WTC11 (cell line): ENCODE data around the gene IL1RN.

ENCODE experiments used
- CBFB ChIP-seq: sonication (generic); formaldehyde crosslinking; IDR thresholded peaks from 2 replicates; pipeline ENCODE4 v1.8.1; 2022; ENCODE audit warnings: mild to moderate bottlenecking, low read depth, missing genetic modification reagents
- CTCF ChIP-seq: fragments of 200-600 bp; IDR thresholded peaks from 2 replicates; pipeline ENCODE4 v1.8.0; 2022; ENCODE audit warnings: antibody characterized with exemption
- ELF4 ChIP-seq: sonication (generic); formaldehyde crosslinking; IDR thresholded peaks from 2 replicates; pipeline ENCODE4 v1.8.1; 2022; ENCODE audit warnings: low read depth, mild to moderate bottlenecking, moderate library complexity, missing genetic modification reagents
- HMGXB4 ChIP-seq: sonication (generic); formaldehyde crosslinking; IDR thresholded peaks from 2 replicates; pipeline ENCODE4 v1.8.1; 2023; ENCODE audit warnings: mild to moderate bottlenecking, moderate library complexity, missing genetic modification reagents
- NFYB ChIP-seq: sonication (generic); formaldehyde crosslinking; conservative IDR thresholded peaks from 2 replicates; pipeline ENCODE4 v1.8.0; 2022; ENCODE audit warnings: low read depth, missing genetic modification reagents
- NR1H2 ChIP-seq: sonication (generic); formaldehyde crosslinking; IDR thresholded peaks from 2 replicates; pipeline ENCODE4 v1.9.0; 2021; ENCODE audit warnings: mild to moderate bottlenecking, moderate library complexity, missing genetic modification reagents
- TF ChIP-seq, protein P1 (sequence below): sonication (generic); formaldehyde crosslinking; IDR thresholded peaks from 2 replicates; pipeline ENCODE4 v1.8.0; 2022; ENCODE audit warnings: mild to moderate bottlenecking, missing genetic modification reagents
- TF ChIP-seq, protein P2 (sequence below): sonication (generic); formaldehyde crosslinking; IDR thresholded peaks from 2 replicates; pipeline ENCODE4 v1.8.1; 2023; ENCODE audit warnings: mild to moderate bottlenecking, missing genetic modification reagents, borderline replicate concordance
- TF ChIP-seq, protein P3 (sequence below): sonication (generic); formaldehyde crosslinking; IDR thresholded peaks from 2 replicates; pipeline ENCODE4 v1.8.1; 2023; ENCODE audit warnings: mild to moderate bottlenecking, missing genetic modification reagents, moderate library complexity
- TF ChIP-seq, protein P4 (sequence below): sonication (generic); formaldehyde crosslinking; IDR thresholded peaks from 2 replicates; pipeline ENCODE4 v1.8.1; 2022; ENCODE audit warnings: low read depth, missing genetic modification reagents, borderline replicate concordance

GRCh38 chr2:113148606-113149552 is 21.5 kb downstream of the IL1RN start:
- TF ChIP-seq ELF4 (no peak), CBFB (CRISPR knock-in tag) (no peak), CTCF (no peak), HMGXB4 (no peak), NFYB (CRISPR knock-in tag) (no peak), NR1H2 (CRISPR knock-in tag) (no peak)
- TF ChIP-seq, protein P1, sequence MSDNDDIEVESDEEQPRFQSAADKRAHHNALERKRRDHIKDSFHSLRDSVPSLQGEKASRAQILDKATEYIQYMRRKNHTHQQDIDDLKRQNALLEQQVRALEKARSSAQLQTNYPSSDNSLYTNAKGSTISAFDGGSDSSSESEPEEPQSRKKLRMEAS: no peak
- TF ChIP-seq, protein P2, sequence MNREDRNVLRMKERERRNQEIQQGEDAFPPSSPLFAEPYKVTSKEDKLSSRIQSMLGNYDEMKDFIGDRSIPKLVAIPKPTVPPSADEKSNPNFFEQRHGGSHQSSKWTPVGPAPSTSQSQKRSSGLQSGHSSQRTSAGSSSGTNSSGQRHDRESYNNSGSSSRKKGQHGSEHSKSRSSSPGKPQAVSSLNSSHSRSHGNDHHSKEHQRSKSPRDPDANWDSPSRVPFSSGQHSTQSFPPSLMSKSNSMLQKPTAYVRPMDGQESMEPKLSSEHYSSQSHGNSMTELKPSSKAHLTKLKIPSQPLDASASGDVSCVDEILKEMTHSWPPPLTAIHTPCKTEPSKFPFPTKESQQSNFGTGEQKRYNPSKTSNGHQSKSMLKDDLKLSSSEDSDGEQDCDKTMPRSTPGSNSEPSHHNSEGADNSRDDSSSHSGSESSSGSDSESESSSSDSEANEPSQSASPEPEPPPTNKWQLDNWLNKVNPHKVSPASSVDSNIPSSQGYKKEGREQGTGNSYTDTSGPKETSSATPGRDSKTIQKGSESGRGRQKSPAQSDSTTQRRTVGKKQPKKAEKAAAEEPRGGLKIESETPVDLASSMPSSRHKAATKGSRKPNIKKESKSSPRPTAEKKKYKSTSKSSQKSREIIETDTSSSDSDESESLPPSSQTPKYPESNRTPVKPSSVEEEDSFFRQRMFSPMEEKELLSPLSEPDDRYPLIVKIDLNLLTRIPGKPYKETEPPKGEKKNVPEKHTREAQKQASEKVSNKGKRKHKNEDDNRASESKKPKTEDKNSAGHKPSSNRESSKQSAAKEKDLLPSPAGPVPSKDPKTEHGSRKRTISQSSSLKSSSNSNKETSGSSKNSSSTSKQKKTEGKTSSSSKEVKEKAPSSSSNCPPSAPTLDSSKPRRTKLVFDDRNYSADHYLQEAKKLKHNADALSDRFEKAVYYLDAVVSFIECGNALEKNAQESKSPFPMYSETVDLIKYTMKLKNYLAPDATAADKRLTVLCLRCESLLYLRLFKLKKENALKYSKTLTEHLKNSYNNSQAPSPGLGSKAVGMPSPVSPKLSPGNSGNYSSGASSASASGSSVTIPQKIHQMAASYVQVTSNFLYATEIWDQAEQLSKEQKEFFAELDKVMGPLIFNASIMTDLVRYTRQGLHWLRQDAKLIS: no peak
- TF ChIP-seq, protein P3, sequence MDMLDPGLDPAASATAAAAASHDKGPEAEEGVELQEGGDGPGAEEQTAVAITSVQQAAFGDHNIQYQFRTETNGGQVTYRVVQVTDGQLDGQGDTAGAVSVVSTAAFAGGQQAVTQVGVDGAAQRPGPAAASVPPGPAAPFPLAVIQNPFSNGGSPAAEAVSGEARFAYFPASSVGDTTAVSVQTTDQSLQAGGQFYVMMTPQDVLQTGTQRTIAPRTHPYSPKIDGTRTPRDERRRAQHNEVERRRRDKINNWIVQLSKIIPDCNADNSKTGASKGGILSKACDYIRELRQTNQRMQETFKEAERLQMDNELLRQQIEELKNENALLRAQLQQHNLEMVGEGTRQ (CRISPR knock-in tag): no peak
- TF ChIP-seq, protein P4, sequence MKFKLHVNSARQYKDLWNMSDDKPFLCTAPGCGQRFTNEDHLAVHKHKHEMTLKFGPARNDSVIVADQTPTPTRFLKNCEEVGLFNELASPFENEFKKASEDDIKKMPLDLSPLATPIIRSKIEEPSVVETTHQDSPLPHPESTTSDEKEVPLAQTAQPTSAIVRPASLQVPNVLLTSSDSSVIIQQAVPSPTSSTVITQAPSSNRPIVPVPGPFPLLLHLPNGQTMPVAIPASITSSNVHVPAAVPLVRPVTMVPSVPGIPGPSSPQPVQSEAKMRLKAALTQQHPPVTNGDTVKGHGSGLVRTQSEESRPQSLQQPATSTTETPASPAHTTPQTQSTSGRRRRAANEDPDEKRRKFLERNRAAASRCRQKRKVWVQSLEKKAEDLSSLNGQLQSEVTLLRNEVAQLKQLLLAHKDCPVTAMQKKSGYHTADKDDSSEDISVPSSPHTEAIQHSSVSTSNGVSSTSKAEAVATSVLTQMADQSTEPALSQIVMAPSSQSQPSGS (CRISPR knock-in tag): no peak
